Subcutaneous abdominal adipose tissue (tissue), 5 donors: Measurements from ENCODE around the gene HMG20B.

Experiments used
- H3K27ac ChIP-seq: one replicate; pipeline ENCODE4 v1.7.0; 2013; ENCODE audit warnings: low read depth, mild to moderate bottlenecking, inconsistent platforms, low read length, moderate library complexity
- H3K27me3 ChIP-seq, 5 donors: one replicate each; pipeline ENCODE4 v1.7.0; 2013; ENCODE audit warnings: low read length in 5 of 5, inconsistent platforms in 1 of 5; ENCODE audit not compliant: control insufficient read depth in 5 of 5, insufficient read depth in 4 of 5
- H3K36me3 ChIP-seq, 5 donors: one replicate each; pipeline ENCODE4 v1.7.0; 2013; ENCODE audit warnings: low read length in 5 of 5; ENCODE audit not compliant: control insufficient read depth in 5 of 5, insufficient read depth in 5 of 5
- H3K4me1 ChIP-seq, 5 donors: one replicate each; pipeline ENCODE4 v1.7.0; 2013; ENCODE audit warnings: low read length in 5 of 5, mild to moderate bottlenecking in 3 of 5, moderate library complexity in 1 of 5; ENCODE audit not compliant: control insufficient read depth in 5 of 5, insufficient read depth in 5 of 5
- H3K4me3 ChIP-seq, 5 donors: one replicate each; pipeline ENCODE4 v1.7.0; 2013; ENCODE audit warnings: low read length in 5 of 5, low read depth in 1 of 5
- H3K9ac ChIP-seq, 5 donors: one replicate each; pipeline ENCODE4 v1.7.0; 2013; ENCODE audit warnings: low read length in 5 of 5, mild to moderate bottlenecking in 4 of 5, moderate library complexity in 3 of 5
- H3K9me3 ChIP-seq, 5 donors: one replicate each; pipeline ENCODE4 v1.7.0; 2013; ENCODE audit warnings: low read length in 5 of 5; ENCODE audit not compliant: control insufficient read depth in 5 of 5
- donor health status: healthy.
- donor health status: healthy.
- donor health status: healthy.
- donor health status: healthy.
- donor health status: healthy.

The HMG20B gene

GRCh38 chr19:3536429-3537100 is 36.2 kb upstream of the HMG20B start:
- peaks cover 3 to 16% (median 12%) of the 10 kb centered on the region in 5 donors for H3K4me1 ChIP-seq
- H3K36me3 ChIP-seq = peaks cover 0 to 60% (median 45%) of the 10 kb centered on the region in 5 donors
- no peaks in the 10 kb centered on the region for H3K27me3 ChIP-seq
- peak overlapping the region in 1 of 5 donors; percentile 17 for H3K4me3 ChIP-seq
- H3K27ac ChIP-seq = no peak overlapping the region
- no peaks in the 10 kb centered on the region for H3K9me3 ChIP-seq
- H3K9ac ChIP-seq = peak overlapping the region in 1 of 5 donors; percentile 41

- Histone ChIP-seq H3K36me3 (peaks cover 0 to 55% (median 40%) of the 10 kb centered on the region in 5 donors), H3K27ac (no peak overlapping the region), H3K4me1 (peaks cover 3 to 16% (median 12%) of the 10 kb centered on the region in 5 donors), H3K9ac (no peak overlapping the region), H3K4me3 (no peak overlapping the region), H3K9me3 (no peaks in the 10 kb centered on the region), H3K27me3 (no peaks in the 10 kb centered on the region)
These were observed 35.7 kb upstream of the HMG20B start for GRCh38 chr19:3537101-3537437.

GRCh38 chr19:3537438-3538240 is 35.1 kb upstream of the HMG20B start:
- Histone ChIP-seq H3K9me3 (no peaks in the 10 kb centered on the region), H3K36me3 (peaks cover 0 to 51% (median 34%) of the 10 kb centered on the region in 5 donors), H3K27ac (no peak overlapping the region), H3K4me1 (peaks cover 3 to 16% (median 12%) of the 10 kb centered on the region in 5 donors), H3K27me3 (no peaks in the 10 kb centered on the region), H3K4me3 (no peak overlapping the region), H3K9ac (no peak overlapping the region)

- Histone ChIP-seq H3K36me3 (peaks cover 0 to 49% (median 29%) of the 10 kb centered on the region in 5 donors), H3K9ac (no peak overlapping the region), H3K4me3 (no peak overlapping the region), H3K4me1 (peaks cover 3 to 18% (median 12%) of the 10 kb centered on the region in 5 donors), H3K27ac (no peak overlapping the region), H3K9me3 (no peaks in the 10 kb centered on the region), H3K27me3 (no peaks in the 10 kb centered on the region)
These were observed 34.4 kb upstream of the HMG20B start for GRCh38 chr19:3538258-3538929.

GRCh38 chr19:3538965-3539755 is 33.6 kb upstream of the HMG20B start, which contains the start of gene TEKTIP1:
TEKTIP1 (plus strand) TSS chr19:3539174; CDS start chr19:3539178, 4 bp downstream.
- Histone ChIP-seq H3K9me3 (no peaks in the 10 kb centered on the region), H3K9ac (no peak within 1 kb of the TSS), H3K4me3 (no peak within 1 kb of the TSS), H3K4me1 (peaks cover 3 to 18% (median 12%) of the 10 kb centered on the region in 5 donors), H3K36me3 (peaks cover 0 to 49% (median 24%) of the 10 kb centered on the region in 5 donors), H3K27me3 (no peaks in the 10 kb centered on the region), H3K27ac (no peak within 1 kb of the TSS)

- peaks cover 3 to 18% (median 12%) of the 10 kb centered on the region in 5 donors for H3K4me1 ChIP-seq
- H3K9ac ChIP-seq = no peak overlapping the region
- peaks cover 0 to 49% (median 21%) of the 10 kb centered on the region in 5 donors for H3K36me3 ChIP-seq
- H3K4me3 ChIP-seq = no peak overlapping the region
- no peaks in the 10 kb centered on the region for H3K27me3 ChIP-seq
- H3K27ac ChIP-seq = no peak overlapping the region
- no peaks in the 10 kb centered on the region for H3K9me3 ChIP-seq
These were observed 33.0 kb upstream of the HMG20B start for GRCh38 chr19:3539756-3540118.

GRCh38 chr19:3543150-3544057 is 29.3 kb upstream of the HMG20B start:
- Histone ChIP-seq H3K9ac (peak overlapping the region in 1 of 5 donors; percentile 17), H3K27ac (no peak overlapping the region), H3K4me1 (peaks cover 0 to 7% (median under 1%) of the 10 kb centered on the region in 5 donors), H3K9me3 (no peaks in the 10 kb centered on the region), H3K27me3 (no peaks in the 10 kb centered on the region), H3K4me3 (no peak overlapping the region), H3K36me3 (peaks cover 0 to 52% (median 30%) of the 10 kb centered on the region in 5 donors)

- no peak overlapping the region for H3K4me3 ChIP-seq
- H3K9ac ChIP-seq = no peak overlapping the region
These were observed 28.7 kb upstream of the HMG20B start for GRCh38 chr19:3544058-3544376.

More at GRCh38 chr19:3544058-3544376, 28.7 kb upstream of the HMG20B start:
- Histone ChIP-seq H3K4me1 (peaks cover 0 to 9% (median 4%) of the 10 kb centered on the region in 5 donors), H3K9me3 (no peaks in the 10 kb centered on the region), H3K36me3 (peaks cover 0 to 52% (median 29%) of the 10 kb centered on the region in 5 donors), H3K27ac (no peak overlapping the region), H3K27me3 (no peaks in the 10 kb centered on the region)
